Prostate gland (tissue), 2 donors: ENCODE measurements around the gene AGBL5.

Experiments used
- CTCF ChIP-seq, 4 experiments: fragments of 200-600 bp in 2 of 4; fragments of 450-650 bp in 2 of 4; sonication (generic) in 2 of 4; IDR thresholded peaks; 1 replicate in 3 of 4; 2 replicates in 1 of 4; pipeline ENCODE4 v1.5.1; 2016 to 2019; ENCODE audit warnings: antibody characterized with exemption in 4 of 4, mild to moderate bottlenecking in 2 of 4, moderate library complexity in 2 of 4
- POLR2A ChIP-seq: fragments of 450-650 bp; IDR thresholded peaks from one replicate; pipeline ENCODE4 v1.6.1; 2016; ENCODE audit warnings: antibody characterized with exemption, mild to moderate bottlenecking
- POLR2AphosphoS5 ChIP-seq: sonication (generic); formaldehyde crosslinking; IDR thresholded peaks from one replicate; pipeline ENCODE4 v1.6.1; 2017; ENCODE audit warnings: antibody characterized with exemption

- TF ChIP-seq POLR2A = peak; percentile 81
- TF ChIP-seq CTCF (IDR thresholded peaks at IDR 0.05) = peak in 3 of 4 experiments; percentile 7 to 30 (median 29)
- TF ChIP-seq POLR2AphosphoS5 = peak; percentile 84
These were observed 20.0 kb downstream of the AGBL5 start, which contains the start of gene OST4 for GRCh38 chr2:27071277-27071989.
